H1 (cell line): ENCODE results near the gene PRR16. TPM values are rescaled to one million over a fixed set of nuclear protein-coding genes. Genes with fewer than 3 reads are reported as not detected.

Experiments
- ASH2L ChIP-seq: fragments of 200-600, 300-600 bp; sonication (generic); IDR thresholded peaks from one replicate; pipeline ENCODE4 v1.7.1; 2017; ENCODE audit warnings: low read length
- ATF3 ChIP-seq: IDR thresholded peaks from 2 replicates; pipeline ENCODE4 v1.6.1; 2011; ENCODE audit warnings: low read depth, mild to moderate bottlenecking, low read length; ENCODE audit not compliant: insufficient read depth
- NRF1 ChIP-seq: IDR thresholded peaks from 2 replicates; pipeline ENCODE4 v1.6.1; 2011; ENCODE audit warnings: mild to moderate bottlenecking, low read depth, low read length, improper control_type of control experiment
- RAD21 ChIP-seq, 2 experiments: IDR thresholded peaks in 1 of 2; conservative IDR thresholded peaks in 1 of 2; 2 replicates each; pipeline ENCODE4 v1.6.1; 2011; ENCODE audit warnings: low read depth in 2 of 2, low read length in 2 of 2, improper control_type of control experiment in 1 of 2, inconsistent platforms in 1 of 2, mild to moderate bottlenecking in 1 of 2, moderate library complexity in 1 of 2
- TBP ChIP-seq: IDR thresholded peaks from 2 replicates; pipeline ENCODE4 v1.6.1; 2011; ENCODE audit warnings: low read depth, low read length, improper control_type of control experiment
- TEAD4 ChIP-seq: IDR thresholded peaks from 2 replicates; pipeline ENCODE4 v1.6.1; 2012; ENCODE audit warnings: low read depth, low read length, inconsistent platforms, mixed read lengths
- polyA plus RNA-seq, 7 experiments: library from polyadenylated mRNA; depleted of rRNA in 3 of 7; stranded (reverse) in 5 of 7; unstranded in 2 of 7; fragments of >200 nt in 5 of 7; fragments of 200-250 nt in 2 of 7; gene quantifications; 1 replicate in 5 of 7; 2 replicates in 1 of 7; 4 replicates in 1 of 7; pipeline versions ENCODE4 v1.2.1 to v1.2.3, GENCODE V29; 2011 to 2013; ENCODE audit warnings: missing spikeins in 2 of 7, mixed read lengths in 2 of 7
- total RNA-seq: library from RNA; stranded (reverse); fragmentation: NEBNext Ultra II Directional; extraction: Animal tissue kit (Norgen Biotek cat#: 25700); gene quantifications from 2 replicates; pipeline ENCODE4 v1.2.1, GENCODE V29; 2021
- TF ChIP-seq, protein P1 (sequence below): fragments of 300-600 bp; sonication (generic); IDR thresholded peaks from 2 replicates; pipeline ENCODE4 v1.7.1; 2012; ENCODE audit warnings: low read length, moderate library complexity, mild to moderate bottlenecking, inconsistent platforms; ENCODE audit not compliant: insufficient replicate concordance

The PRR16 gene
- total and polyA plus RNA-seq, 2 of the 8 experiments (the other 6 are each of a cell fraction or from before 2014, with no cell fraction given), result 0.73 to 1.6 TPM

DNA sequence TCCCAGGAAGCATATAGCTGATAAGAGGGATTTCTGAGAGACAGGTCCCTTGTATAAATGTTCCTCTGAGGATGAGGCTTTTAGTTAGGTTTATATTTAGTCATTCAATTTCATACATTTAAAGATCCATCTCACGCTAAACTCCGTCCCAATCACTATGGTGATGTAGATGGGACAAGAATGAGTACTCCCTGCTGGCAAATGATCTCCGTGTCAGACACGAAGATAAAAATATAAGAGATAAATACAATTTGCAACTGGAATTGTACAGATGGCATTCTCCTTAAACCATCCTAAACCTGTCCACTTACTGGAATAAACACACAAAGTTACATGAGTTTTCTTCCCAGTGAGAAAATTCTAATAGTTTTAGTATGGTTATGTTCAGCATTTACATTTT lies 233.0 kb downstream of the PRR16 start (continued):
- TF ChIP-seq, protein P1, sequence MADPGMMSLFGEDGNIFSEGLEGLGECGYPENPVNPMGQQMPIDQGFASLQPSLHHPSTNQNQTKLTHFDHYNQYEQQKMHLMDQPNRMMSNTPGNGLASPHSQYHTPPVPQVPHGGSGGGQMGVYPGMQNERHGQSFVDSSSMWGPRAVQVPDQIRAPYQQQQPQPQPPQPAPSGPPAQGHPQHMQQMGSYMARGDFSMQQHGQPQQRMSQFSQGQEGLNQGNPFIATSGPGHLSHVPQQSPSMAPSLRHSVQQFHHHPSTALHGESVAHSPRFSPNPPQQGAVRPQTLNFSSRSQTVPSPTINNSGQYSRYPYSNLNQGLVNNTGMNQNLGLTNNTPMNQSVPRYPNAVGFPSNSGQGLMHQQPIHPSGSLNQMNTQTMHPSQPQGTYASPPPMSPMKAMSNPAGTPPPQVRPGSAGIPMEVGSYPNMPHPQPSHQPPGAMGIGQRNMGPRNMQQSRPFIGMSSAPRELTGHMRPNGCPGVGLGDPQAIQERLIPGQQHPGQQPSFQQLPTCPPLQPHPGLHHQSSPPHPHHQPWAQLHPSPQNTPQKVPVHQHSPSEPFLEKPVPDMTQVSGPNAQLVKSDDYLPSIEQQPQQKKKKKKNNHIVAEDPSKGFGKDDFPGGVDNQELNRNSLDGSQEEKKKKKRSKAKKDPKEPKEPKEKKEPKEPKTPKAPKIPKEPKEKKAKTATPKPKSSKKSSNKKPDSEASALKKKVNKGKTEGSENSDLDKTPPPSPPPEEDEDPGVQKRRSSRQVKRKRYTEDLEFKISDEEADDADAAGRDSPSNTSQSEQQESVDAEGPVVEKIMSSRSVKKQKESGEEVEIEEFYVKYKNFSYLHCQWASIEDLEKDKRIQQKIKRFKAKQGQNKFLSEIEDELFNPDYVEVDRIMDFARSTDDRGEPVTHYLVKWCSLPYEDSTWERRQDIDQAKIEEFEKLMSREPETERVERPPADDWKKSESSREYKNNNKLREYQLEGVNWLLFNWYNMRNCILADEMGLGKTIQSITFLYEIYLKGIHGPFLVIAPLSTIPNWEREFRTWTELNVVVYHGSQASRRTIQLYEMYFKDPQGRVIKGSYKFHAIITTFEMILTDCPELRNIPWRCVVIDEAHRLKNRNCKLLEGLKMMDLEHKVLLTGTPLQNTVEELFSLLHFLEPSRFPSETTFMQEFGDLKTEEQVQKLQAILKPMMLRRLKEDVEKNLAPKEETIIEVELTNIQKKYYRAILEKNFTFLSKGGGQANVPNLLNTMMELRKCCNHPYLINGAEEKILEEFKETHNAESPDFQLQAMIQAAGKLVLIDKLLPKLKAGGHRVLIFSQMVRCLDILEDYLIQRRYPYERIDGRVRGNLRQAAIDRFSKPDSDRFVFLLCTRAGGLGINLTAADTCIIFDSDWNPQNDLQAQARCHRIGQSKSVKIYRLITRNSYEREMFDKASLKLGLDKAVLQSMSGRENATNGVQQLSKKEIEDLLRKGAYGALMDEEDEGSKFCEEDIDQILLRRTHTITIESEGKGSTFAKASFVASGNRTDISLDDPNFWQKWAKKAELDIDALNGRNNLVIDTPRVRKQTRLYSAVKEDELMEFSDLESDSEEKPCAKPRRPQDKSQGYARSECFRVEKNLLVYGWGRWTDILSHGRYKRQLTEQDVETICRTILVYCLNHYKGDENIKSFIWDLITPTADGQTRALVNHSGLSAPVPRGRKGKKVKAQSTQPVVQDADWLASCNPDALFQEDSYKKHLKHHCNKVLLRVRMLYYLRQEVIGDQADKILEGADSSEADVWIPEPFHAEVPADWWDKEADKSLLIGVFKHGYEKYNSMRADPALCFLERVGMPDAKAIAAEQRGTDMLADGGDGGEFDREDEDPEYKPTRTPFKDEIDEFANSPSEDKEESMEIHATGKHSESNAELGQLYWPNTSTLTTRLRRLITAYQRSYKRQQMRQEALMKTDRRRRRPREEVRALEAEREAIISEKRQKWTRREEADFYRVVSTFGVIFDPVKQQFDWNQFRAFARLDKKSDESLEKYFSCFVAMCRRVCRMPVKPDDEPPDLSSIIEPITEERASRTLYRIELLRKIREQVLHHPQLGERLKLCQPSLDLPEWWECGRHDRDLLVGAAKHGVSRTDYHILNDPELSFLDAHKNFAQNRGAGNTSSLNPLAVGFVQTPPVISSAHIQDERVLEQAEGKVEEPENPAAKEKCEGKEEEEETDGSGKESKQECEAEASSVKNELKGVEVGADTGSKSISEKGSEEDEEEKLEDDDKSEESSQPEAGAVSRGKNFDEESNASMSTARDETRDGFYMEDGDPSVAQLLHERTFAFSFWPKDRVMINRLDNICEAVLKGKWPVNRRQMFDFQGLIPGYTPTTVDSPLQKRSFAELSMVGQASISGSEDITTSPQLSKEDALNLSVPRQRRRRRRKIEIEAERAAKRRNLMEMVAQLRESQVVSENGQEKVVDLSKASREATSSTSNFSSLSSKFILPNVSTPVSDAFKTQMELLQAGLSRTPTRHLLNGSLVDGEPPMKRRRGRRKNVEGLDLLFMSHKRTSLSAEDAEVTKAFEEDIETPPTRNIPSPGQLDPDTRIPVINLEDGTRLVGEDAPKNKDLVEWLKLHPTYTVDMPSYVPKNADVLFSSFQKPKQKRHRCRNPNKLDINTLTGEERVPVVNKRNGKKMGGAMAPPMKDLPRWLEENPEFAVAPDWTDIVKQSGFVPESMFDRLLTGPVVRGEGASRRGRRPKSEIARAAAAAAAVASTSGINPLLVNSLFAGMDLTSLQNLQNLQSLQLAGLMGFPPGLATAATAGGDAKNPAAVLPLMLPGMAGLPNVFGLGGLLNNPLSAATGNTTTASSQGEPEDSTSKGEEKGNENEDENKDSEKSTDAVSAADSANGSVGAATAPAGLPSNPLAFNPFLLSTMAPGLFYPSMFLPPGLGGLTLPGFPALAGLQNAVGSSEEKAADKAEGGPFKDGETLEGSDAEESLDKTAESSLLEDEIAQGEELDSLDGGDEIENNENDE, result no peak
- TF ChIP-seq ASH2L, result no peak
- no peak for TF ChIP-seq RAD21 (IDR thresholded peaks at IDR 0.05 in 1 of 2, conservative IDR thresholded peaks at IDR 0.05 in 1 of 2; ENCODE audit: low read depth in 2 of 2, low read length in 2 of 2)
- TF ChIP-seq TBP, result no peak
- TF ChIP-seq TEAD4, result no peak
- TF ChIP-seq ATF3, result no peak
- TF ChIP-seq NRF1, result no peak
